Choroid plexus epithelial cell (primary cell): ENCODE data around the gene IL17RD.

ENCODE experiments used
- DNase-seq: peaks from one replicate; pipeline ENCODE4 v3.0.0-alpha.2; 2010; ENCODE audit warnings: low read depth
- H3K4me3 ChIP-seq: 2 replicates; pipeline ENCODE4 v1.5.1; 2011; ENCODE audit warnings: low read depth, mild to moderate bottlenecking, control low read depth, low read length, moderate library complexity
- TF ChIP-seq, protein P1 (sequence below): conservative IDR thresholded peaks from 2 replicates; pipeline ENCODE4 v1.5.1; 2011; ENCODE audit warnings: low read depth, mild to moderate bottlenecking, control low read depth, inconsistent platforms, low read length, moderate library complexity

The IL17RD gene

DNA sequence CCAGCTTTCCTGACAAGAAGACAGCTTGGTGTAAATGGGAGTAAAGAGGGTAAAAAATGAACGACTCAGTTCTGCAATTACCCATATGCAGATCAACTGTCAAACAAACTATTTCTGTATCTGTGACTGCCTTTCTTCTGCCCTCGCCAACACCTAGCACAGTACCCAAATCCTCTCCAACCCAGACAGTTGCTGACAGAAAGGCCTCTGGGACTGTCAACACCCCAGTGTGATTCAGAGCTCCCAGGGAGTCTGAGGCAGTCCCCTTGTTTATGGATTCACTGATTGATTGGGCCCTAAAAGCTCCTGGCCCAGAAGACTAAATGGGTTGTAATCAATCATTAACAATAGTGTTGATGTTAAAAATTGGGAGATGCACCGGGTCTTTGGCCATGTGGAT is 20.2 kb downstream of the IL17RD start:
- TF ChIP-seq, protein P1, sequence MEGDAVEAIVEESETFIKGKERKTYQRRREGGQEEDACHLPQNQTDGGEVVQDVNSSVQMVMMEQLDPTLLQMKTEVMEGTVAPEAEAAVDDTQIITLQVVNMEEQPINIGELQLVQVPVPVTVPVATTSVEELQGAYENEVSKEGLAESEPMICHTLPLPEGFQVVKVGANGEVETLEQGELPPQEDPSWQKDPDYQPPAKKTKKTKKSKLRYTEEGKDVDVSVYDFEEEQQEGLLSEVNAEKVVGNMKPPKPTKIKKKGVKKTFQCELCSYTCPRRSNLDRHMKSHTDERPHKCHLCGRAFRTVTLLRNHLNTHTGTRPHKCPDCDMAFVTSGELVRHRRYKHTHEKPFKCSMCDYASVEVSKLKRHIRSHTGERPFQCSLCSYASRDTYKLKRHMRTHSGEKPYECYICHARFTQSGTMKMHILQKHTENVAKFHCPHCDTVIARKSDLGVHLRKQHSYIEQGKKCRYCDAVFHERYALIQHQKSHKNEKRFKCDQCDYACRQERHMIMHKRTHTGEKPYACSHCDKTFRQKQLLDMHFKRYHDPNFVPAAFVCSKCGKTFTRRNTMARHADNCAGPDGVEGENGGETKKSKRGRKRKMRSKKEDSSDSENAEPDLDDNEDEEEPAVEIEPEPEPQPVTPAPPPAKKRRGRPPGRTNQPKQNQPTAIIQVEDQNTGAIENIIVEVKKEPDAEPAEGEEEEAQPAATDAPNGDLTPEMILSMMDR, result no peak
- no peak for DNase-seq
- no peak overlapping the region for H3K4me3 ChIP-seq

- no peak overlapping the region for H3K4me3 ChIP-seq
- no peak for DNase-seq
- TF ChIP-seq, protein P1, result no peak
Observed at GRCh38 chr3:57143886-57144459, 21.2 kb downstream of the IL17RD start.

- no peak for DNase-seq
- H3K4me3 ChIP-seq, result no peak overlapping the region
- TF ChIP-seq, protein P1, result no peak
Observed at GRCh38 chr3:57142411-57142723, 22.8 kb downstream of the IL17RD start.

- DNase-seq, result no peak
- no peak overlapping the region for H3K4me3 ChIP-seq
- TF ChIP-seq, protein P1, result no peak
Observed at GRCh38 chr3:57141719-57142410, 23.3 kb downstream of the IL17RD start.

DNA sequence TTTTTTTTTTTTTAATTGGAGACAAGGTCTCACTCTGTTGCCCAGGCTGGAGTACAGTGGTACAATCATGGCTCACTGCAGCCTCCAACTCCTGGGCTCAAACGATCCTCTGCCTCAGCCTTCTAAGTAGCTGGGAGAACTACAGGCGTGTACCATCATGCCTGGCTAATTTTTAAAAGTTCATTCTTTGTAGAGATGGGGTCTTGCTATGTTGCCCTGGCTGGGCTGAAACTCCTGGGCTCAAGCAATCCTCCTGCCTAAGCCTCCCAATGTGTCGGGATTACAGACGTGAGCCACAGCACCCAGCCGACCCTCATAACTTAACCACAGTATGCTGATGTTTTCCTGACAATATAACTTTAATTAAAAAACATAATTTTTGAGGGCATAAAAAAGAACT is 24.3 kb downstream of the IL17RD start:
- no peak for DNase-seq
- no peak overlapping the region for H3K4me3 ChIP-seq
- TF ChIP-seq, protein P1, result no peak

GRCh38 chr3:57135964-57136719 is 29.0 kb downstream of the IL17RD start:
- TF ChIP-seq, protein P1, result no peak
- no peak overlapping the region for H3K4me3 ChIP-seq
- no peak for DNase-seq
